Measurements from ENCODE around the gene CCDC68.

The CCDC68 gene

DNA sequence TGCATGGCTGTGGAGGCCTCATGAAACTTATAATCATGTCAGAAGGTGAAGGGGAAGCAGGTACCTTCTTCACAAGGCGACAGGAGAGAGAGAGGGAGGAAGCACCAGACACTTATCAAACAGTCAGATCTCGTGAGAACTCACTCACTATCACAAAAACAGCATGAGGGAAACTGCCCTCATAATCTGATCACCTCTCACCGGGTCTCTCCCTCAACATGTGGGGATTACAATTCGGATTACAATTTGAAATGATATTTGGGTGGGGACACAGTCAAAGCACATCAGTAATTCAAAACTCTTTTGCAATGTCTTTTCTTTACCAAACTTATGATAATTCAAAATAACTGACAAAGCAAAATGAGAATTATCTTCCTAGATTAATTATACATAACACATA, 8.5 kb upstream of the CCDC68 start:
- H3K36me3 ChIP-seq (ENCODE audit: control insufficient read depth in 2 of 2, insufficient read depth in 1 of 2, low read length in 2 of 2): no peaks in the 10 kb centered on the region
- no peak overlapping the region for H3K27ac ChIP-seq (ENCODE audit: extremely low read depth, low read depth, low read length)
- ChIA-PET CTCF (interaction anchor here (0.8 kb wide), 1 partner anchor 22 kb away, joined by 3 read pairs; no protein-coding TSS in a partner anchor), POLR2A (no interaction called here)
- no peaks in the 10 kb centered on the region; the same call in 1 of the 2 replicates for H3K9me3 ChIP-seq (ENCODE audit: control insufficient read depth, insufficient read depth, low read depth, low read length)
- TF ChIP-seq PRDM10 (tag by site-specific recombination; IDR thresholded peaks at IDR 0.05): no peak
- TF ChIP-seq TRIM28 (IDR thresholded peaks at IDR 0.05; ENCODE audit: borderline replicate concordance, low read length): no peak
- no peak for TF ChIP-seq ZNF513 (tag by site-specific recombination; IDR thresholded peaks at IDR 0.05)
- TF ChIP-seq, protein P1, sequence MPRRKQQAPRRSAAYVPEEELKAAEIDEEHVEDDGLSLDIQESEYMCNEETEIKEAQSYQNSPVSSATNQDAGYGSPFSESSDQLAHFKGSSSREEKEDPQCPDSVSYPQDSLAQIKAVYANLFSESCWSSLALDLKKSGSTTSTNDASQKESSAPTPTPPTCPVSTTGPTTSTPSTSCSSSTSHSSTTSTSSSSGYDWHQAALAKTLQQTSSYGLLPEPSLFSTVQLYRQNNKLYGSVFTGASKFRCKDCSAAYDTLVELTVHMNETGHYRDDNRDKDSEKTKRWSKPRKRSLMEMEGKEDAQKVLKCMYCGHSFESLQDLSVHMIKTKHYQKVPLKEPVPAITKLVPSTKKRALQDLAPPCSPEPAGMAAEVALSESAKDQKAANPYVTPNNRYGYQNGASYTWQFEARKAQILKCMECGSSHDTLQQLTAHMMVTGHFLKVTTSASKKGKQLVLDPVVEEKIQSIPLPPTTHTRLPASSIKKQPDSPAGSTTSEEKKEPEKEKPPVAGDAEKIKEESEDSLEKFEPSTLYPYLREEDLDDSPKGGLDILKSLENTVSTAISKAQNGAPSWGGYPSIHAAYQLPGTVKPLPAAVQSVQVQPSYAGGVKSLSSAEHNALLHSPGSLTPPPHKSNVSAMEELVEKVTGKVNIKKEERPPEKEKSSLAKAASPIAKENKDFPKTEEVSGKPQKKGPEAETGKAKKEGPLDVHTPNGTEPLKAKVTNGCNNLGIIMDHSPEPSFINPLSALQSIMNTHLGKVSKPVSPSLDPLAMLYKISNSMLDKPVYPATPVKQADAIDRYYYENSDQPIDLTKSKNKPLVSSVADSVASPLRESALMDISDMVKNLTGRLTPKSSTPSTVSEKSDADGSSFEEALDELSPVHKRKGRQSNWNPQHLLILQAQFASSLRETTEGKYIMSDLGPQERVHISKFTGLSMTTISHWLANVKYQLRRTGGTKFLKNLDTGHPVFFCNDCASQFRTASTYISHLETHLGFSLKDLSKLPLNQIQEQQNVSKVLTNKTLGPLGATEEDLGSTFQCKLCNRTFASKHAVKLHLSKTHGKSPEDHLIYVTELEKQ (tag by site-specific recombination; IDR thresholded peaks at IDR 0.05; ENCODE audit: borderline replicate concordance): no peak
- TF ChIP-seq PRDM1 (tag by site-specific recombination; IDR thresholded peaks at IDR 0.05): no peak
- TF ChIP-seq ZNF585B (tag by site-specific recombination; IDR thresholded peaks at IDR 0.05): no peak
- TF ChIP-seq ZFHX2 (tag by site-specific recombination; conservative IDR thresholded peaks at IDR 0.05): no peak
- no peak for TF ChIP-seq ZNF610 (tag by site-specific recombination; IDR thresholded peaks at IDR 0.05; ENCODE audit: borderline replicate concordance)
- TF ChIP-seq FEZF1 (tag by site-specific recombination; IDR thresholded peaks at IDR 0.05): no peak
- TF ChIP-seq ZBTB48 (tag by site-specific recombination; IDR thresholded peaks at IDR 0.05): no peak
- TF ChIP-seq ZNF350 (tag by site-specific recombination; IDR thresholded peaks at IDR 0.05): no peak
- TF ChIP-seq ELK4 (IDR thresholded peaks at IDR 0.05; ENCODE audit: borderline replicate concordance, low read depth, low read length): no peak
- no peak for TF ChIP-seq HOXC10 (CRISPR knock-in tag; IDR thresholded peaks at IDR 0.05)
- TF ChIP-seq ZNF132 (tag by site-specific recombination; IDR thresholded peaks at IDR 0.05; ENCODE audit: borderline replicate concordance): no peak
- no peak for TF ChIP-seq ZNF830 (tag by site-specific recombination; IDR thresholded peaks at IDR 0.05; ENCODE audit: low read depth)
- TF ChIP-seq, protein P2, sequence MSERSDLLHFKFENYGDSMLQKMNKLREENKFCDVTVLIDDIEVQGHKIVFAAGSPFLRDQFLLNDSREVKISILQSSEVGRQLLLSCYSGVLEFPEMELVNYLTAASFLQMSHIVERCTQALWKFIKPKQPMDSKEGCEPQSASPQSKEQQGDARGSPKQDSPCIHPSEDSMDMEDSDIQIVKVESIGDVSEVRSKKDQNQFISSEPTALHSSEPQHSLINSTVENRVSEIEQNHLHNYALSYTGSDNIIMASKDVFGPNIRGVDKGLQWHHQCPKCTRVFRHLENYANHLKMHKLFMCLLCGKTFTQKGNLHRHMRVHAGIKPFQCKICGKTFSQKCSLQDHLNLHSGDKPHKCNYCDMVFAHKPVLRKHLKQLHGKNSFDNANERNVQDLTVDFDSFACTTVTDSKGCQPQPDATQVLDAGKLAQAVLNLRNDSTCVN (tag by site-specific recombination; optimal IDR thresholded peaks at IDR 0.05): no peak
- no peaks in the 10 kb centered on the region for H3K4me1 ChIP-seq (ENCODE audit: control insufficient read depth, insufficient read depth, low read length)
- no peak overlapping the region for H3K4me3 ChIP-seq (ENCODE audit: low read depth, low read length)

Measured in HEK293 (cell line).